ENCODE data around the gene BIN2.
"Not testable (repeated sequence)": the region's sequence is repeated elsewhere in the genome, so short reads cannot be mapped to it uniquely, and the experiment has no call there.

The BIN2 gene

DNA sequence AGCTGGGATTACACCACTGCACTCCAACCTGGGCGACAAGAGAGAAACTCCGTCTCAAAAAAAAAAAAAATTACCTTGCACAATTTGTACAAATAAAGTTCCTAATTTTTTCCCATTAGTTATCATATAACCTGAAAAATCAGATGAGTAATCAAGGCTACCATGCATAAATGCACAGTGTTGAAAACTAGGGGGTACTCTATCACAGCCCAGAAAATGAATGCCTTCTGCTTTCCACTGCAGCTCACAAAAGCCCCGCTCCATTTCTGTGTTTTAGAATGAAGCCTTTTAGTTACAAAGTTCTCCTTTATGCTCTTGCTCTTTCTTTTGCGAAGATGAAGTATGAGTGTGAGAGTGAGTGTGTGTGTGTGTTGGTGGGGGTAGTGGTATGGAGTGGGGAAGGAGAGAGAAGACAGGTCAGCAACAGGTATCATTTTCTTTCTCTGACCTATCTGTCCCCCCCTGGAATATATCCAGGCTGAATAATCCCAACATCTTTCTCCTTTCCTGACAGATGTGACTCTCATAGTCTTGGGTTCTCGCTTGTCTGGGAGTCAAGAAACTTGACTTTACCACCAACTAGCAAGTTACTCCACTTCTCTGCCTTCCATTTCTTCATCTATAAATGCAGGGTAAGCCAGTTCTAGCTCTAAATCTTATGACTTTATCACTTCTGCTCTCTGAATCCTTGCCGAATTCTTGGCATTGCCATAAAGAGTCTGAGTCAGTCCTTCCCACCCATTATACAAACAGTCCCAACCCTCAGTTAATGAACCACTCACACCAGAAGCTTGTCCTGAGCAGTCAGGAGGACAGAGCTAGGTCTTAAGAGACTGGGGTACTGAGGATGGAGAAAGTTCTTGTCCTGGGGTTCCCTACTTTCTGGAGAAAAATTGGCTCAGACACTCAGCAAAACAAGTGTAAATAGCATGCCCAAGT, 16.1 kb downstream of the BIN2 start:
- no peak for DNase-seq

DNA sequence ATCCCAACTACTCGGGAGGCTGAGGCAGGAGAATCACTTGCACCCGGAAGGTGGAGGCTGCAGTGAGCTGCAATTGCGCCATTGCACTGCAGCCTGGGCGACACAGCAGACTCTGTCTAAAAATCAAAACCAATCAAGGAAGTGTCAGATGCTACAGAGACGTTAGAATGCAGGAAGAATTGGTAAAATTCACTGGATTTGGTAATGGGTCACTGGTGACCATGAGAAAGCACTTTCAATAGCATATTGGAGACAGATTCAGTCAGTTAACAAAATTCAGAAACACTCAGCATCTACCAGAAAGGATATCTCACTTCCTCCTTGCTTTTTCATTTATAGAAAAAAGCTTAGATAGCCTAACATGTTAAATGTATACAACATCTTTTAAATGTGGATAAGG, 17.5 kb downstream of the BIN2 start:
- no peak for DNase-seq

DNA sequence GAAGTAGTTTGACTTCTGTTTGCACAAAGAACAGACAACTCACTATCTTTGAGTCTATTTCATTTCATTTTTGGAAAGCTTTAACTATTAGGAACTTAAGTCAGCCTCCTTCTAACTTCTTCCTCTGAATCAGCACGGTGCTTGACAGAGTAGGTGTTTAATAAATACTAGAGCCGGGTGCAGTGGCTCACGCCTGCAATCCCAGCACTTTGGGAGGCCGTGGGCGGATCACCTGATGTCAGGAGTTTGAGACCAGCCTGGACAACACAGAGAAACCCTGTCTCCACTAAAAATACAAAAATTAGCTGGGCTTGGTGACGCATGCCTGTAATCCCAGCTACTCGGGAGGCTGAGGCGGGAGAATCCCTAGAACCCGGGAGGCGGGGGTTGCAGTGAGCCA, 23.2 kb downstream of the BIN2 start:
- DNase-seq = not testable (repeated sequence)

DNA sequence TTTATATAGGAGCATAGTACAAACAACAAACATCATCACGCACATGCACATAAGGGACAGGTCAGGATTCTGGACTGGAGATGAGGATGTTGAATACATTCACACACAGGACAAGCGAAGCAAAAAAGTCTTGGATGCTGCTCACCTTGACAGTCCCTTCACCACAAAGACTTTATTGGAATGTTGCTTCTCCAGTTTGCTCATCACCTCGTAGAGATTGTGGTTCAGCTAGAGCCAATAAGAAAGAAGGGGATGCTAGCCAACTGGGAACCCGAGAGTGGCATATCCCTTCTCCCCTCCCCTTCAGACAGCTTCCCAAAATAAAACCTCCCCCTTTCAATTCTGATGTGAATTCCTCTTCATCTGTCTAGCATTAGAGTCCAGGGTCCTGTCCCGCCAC, 28.3 kb downstream of the BIN2 start:
- DNase-seq = no peak

DNA sequence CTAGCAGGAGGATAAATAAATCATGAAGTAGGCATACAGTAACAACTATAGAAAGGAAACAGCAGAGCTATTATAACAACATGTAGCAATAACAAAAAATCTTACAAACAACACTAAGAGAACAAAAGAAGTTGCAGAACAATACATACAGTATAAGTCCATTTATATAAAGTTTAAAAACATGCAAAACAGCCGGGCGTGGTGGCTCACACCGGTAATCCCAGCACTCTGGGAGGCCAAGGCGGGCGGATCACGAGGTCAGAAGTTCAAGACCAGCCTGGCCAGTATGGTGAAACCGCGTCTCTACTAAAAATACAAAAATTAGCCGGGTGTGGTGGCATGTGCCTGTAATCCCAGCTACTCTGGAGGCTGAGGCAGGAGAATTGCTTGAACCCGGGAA, 29.9 kb downstream of the BIN2 start:
- not testable (repeated sequence) for DNase-seq

DNA sequence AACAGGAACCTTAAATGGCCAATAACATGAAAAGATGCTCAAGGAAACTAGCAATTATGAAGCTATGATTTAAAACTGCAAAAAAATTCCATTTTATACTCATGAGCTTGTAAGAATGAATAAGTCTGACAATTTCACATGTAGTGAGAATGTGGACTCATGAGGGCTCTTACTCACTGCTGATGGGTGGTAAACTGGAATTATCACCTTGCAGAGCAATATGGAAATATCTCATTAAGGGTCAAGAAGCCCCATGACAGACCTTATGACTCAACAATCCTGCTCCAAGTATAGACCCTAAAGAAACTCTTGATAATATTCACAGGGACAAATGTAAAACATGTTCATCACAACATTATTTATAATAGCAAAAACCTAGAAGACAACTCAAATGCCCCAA, 30.3 kb downstream of the BIN2 start:
- DNase-seq = no peak

DNA sequence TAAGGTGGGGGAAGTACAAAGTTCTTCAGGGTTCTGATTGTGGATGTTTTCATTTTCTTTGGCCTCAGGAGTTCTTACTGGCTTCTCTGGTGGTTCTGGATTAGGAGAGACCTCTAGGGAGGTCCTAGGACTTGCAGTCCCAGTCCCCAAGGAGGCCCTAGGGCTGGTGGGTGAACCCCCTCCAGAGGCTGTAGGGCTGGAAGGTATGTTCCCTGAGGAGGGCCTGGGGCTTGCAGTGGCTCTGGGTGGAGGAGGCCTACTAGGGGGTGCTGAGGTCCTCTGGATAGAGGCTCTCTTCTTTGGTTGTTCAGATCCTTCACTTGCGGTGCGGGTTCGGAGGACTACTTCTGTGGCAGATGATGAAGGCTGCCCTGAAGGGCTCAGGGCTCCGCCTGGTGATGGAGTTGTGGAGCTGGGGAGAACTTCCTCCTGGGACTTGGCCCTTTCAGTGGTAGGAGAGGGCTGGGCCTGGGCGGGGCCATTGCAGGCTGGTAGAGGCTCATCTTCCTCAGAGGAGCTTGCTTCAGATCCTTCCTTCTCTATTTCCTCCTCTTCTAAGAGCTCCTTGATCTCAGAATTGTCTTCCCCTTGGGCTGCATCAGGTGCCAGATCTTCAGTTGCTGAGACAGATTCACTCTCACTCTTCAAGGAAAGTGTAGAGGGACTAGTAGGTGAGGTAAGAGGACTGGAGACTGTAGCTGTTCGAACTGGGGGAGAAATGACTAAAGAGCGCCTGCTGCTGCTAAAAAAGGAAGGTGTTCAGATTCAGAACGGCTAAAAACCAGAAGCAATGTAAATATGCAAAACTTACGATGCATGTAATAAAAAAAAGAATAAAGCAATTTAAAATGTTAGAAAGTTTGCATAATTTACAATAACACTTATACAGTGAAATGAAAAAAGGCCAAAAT, 32.1 kb downstream of the BIN2 start:
- not testable (repeated sequence) for DNase-seq

DNA sequence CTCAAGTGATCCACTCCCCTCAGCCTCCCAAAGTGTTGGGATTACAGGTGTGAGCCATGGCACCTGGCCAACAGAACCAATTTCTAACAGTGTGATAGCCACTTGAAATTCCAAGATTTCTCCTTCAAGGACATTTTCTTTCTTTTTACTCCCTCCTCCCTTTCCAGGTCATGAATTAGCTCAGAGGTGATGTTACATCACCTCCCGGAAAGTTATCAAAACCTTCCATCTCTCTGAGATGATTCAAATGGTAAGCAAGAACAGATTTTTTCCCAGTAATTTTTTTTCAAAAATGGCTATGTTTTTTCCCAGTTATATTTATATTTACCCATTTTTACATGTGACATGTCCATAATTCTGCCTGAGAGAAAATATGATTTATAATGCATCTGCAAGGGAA, 38.1 kb downstream of the BIN2 start:
- no peak for DNase-seq

DNA sequence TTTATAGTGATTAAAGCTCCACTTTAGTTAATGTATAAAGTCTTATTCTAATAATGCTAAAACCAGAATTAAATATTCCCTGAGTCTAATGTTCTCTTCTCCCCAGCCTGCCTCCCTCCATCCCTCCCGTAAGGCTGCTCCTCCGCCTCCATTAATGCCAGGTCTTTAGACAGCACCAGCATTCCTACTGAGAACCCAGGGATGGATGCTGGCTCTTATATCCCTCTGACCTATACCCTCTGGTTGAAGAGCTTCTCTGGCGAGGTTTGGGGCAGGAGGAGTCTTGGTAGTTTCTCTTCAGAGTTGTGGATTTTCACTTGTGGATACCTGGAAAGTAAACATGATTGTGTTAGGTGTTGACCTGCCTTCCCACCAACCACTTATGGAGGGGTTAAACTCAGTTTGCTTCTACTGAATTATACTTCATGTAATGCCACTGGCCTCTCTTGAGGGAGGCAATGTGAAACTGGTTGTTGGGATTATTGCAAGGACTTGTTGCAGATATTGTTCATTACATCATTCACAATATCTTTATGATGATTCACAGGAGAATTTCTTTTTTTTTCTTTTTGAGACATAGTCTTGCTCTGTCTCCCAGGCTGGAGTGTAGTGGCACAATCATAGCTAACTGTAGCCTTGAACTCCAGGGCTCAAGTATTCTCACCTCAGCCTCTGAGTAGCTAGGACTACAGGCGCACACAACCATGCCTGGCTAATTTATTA, 42.6 kb downstream of the BIN2 start:
- DNase-seq = no peak

- DNase-seq = no peak
Observed at GRCh38 chr12:51275088-51275487, 48.9 kb downstream of the BIN2 start.

DNA sequence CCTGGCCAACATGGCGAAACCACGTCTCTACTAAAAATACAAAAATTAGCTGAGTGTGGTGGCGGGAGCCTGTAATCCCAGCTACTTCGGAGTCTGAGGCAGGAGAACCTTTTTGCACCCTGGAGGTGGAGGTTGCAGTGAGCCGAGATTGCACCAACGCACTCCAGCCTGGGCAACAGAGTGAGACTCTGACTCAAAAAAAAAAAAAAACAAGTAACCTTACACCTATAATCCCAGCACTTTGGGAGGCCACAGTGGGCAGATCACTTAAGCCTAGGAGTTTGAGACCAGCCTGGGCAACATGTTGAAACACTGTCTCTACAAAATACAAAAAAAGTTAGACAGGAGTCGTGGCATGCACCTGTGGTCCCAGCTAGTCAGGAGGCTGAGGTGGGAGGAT, 51.2 kb downstream of the BIN2 start:
- DNase-seq = not testable (repeated sequence)

DNA sequence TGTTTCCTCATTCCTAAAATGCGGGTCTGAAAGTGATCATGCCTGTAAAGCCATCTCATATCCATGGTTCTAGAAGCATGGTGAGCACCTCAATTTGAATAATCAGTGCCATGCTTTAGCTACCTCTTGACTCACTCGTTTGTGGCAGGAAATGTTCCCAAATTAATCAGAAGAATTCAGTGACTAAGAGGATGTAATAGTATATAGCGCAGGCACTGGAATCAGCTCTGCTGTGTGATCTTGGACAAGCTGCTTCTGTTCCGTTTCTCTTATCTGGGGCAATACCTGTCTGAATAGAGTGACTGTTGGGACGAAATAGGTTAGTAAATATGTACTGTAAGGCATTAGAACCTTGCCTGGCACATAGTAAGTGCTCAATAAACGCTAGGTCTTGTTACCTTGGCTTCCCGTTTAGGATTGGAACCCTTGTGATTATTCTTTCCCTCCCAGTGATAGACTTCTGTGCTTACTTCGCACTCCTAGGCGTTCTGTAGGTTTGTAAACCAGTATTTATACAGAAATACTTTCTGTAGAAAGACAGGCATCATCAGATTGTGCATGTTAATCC, 52.9 kb downstream of the BIN2 start:
- DNase-seq = no peak

DNA sequence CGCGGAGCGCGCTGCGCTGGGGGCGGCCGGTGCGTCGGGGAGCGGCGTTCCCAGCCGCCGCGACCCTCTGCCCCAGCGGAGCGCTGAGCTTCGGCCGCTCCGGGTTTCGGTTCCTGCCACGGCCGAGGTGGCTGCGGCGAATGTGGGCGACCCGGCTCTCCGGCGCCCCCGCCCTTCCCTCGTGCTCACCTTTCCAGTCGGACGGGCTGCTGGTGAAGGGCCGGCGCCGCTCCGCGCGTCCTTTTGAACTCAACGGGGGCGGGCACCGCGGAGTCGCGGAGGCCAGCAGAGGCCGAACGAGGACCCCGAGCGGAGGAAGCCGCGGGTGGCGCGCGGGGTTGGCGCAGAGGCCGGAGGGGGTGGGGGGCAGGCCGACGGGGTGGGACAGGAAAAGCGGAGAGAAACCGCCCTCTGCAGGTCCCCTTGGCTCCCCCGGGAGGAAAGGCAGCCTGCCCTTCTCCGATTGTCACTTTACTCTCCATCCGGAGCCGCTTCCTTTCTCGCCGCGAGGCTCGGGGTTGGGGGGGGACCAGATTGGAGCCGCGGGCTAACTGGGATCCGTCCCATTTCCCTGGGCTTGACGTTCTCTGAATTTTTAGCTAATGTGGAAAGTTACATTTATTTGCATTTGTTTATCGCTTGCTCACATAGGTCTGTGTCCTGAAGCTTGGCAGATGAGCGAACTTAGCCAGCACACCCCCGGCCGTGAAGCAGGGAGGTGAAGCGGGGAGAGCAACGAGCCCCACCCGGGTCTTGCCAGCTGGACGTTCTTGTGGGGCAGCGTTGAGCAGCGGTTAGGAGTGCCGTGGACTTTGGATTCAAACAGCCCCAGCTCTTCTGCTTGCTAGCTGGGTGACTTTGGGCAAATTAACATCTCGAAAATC, 53.7 kb downstream of the BIN2 start, which contains the start of gene SMAGP:
TSS of gene SMAGP (minus strand) at position 349 of the 884 bp plus-strand sequence. CDS start 1,137 bp downstream, outside the sequence.
- peak; percentile 63 for DNase-seq

- DNase-seq = peak; percentile 70
Observed at GRCh38 chr12:51269174-51270066, 54.6 kb downstream of the BIN2 start.

DNA sequence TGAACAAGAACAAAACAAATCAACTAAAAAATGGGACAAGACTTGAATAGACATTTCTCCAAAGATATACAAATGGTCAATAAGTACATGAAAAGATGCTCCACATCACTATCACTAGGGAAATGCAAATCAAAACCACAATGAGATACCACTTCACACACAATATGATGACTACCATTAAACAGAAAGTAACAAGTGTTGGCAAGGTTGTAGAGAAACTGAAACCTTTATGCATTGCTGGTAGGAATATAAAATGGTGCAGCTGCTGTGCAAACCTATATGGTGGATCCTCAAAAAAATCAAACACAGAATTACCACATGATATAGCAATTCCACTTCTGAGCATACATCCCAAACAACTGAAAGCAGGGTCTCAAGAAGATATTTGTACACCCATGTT, 59.0 kb downstream of the BIN2 start:
- DNase-seq = no peak

DNA sequence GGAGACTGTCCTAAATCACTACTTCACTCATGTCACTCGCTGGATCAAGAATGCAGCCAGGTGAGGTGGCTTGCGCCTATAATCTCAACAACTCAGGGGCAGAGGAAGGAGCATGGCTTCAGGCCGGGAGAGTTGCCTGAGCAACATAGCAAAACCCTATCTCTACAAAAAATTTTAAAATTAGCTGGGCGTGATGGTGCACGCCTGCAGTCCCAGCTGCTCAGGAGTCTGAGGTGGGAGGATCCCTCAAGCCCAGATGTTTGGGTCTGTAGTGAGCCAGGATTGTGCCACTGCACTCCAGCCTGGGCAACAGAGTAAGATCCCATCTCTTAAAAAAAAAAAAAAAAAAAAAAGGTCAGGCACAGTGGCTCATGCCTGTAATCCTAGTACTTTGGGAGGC, 59.7 kb downstream of the BIN2 start:
- no peak for DNase-seq

GRCh38 chr12:51263341-51263740, 60.6 kb downstream of the BIN2 start:
- no peak for DNase-seq

GRCh38 chr12:51262758-51263177, 61.2 kb downstream of the BIN2 start:
- no peak for DNase-seq

- DNase-seq = not testable (repeated sequence)
Observed at GRCh38 chr12:51259600-51259999, 64.4 kb downstream of the BIN2 start.

- DNase-seq = no peak
Observed at GRCh38 chr12:51254536-51254935, 69.4 kb downstream of the BIN2 start.
